HL-60 (cell line): ENCODE data around the gene ALKAL2.

Experiments
- DNase-seq, 2 experiments: peaks; one replicate each; pipeline ENCODE4 v3.0.0-alpha.2; 2010 to 2020; ENCODE audit warnings: low read depth in 1 of 2, low spot score in 1 of 2
- H3K27ac ChIP-seq: fragments of 250-450 bp; sonication (Bioruptor Pico); replicated peaks from 2 replicates; pipeline ENCODE4 v1.5.1; 2020; ENCODE audit warnings: mild to moderate bottlenecking, moderate library complexity
- H3K27me3 ChIP-seq: fragments of 250-450 bp; sonication (Bioruptor Pico); 2 replicates; pipeline ENCODE4 v1.5.1; 2021; ENCODE audit warnings: mild to moderate bottlenecking, moderate library complexity; ENCODE audit not compliant: insufficient read depth, poor library complexity, severe bottlenecking
- H3K4me3 ChIP-seq: replicated peaks from 2 replicates; pipeline ENCODE4 v1.5.1; 2011; ENCODE audit warnings: mild to moderate bottlenecking, control low read depth, low read length; ENCODE audit not compliant: insufficient read depth
- CTCF ChIP-seq: IDR thresholded peaks from one replicate; pipeline ENCODE4 v1.5.1; 2011; ENCODE audit warnings: low read length, control low read depth, inconsistent platforms; ENCODE audit not compliant: insufficient read depth
- GABPA ChIP-seq: IDR thresholded peaks from 2 replicates; pipeline ENCODE4 v1.6.1; 2012; ENCODE audit warnings: low read depth
- POLR2AphosphoS5 ChIP-seq: IDR thresholded peaks from 2 replicates; pipeline ENCODE4 v1.6.1; 2012; ENCODE audit warnings: low read depth
- SPI1 ChIP-seq: IDR thresholded peaks from 2 replicates; pipeline ENCODE4 v1.6.1; 2012; ENCODE audit warnings: low read depth, mild to moderate bottlenecking, borderline replicate concordance
- TF ChIP-seq, protein P1 (sequence below): IDR thresholded peaks from 2 replicates; pipeline ENCODE4 v1.6.1; 2012; ENCODE audit warnings: low read depth; ENCODE audit not compliant: insufficient replicate concordance

Gene ALKAL2

DNA sequence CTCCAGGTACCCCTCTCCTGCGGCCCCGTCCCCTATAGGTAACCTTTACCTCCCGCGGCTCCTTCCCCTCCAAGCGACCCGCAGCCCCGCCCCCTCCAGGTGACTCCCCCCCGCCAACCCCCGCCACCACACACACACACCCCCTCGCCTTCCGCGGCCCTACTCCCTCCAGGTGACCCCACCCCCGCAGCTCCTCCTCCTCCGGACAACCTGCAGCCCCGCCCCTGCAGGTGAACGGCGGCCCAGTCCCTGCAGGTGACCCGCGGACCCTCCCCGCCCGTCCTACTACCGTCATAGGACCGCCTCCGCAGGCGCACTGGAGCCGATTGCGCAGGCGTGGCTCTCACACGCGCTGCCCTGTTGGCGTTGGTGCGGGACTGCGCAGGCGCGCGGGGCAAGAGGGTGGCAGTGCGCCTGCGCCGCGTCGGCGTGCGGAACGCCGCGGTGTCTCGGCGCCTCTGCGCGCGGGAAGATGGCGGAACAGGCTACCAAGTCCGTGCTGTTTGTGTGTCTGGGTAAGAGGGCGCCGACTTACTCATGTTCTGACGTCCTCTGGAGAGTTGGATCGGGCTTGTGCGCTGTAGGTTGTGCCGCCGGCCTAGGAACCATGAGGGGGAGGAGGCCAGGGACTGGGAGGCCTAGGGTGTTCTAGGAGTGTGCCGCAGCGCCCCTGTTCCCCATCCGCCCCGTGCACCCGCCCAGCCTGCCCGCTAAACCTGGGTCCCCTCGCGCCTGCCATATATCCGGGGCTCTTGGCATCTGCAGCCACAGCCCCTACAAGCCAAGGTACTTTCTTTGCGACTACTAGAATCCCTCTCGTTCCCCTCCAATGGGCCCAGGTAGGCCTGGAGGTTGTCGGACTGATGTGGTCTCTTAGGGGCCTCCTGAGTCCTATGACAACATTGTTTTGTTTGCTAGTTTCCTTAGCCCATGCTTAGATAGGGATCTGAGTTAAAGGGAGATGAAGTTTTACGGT lies 23.1 kb downstream of the ALKAL2 start, which contains the start of gene ACP1:
Gene ACP1 (plus strand): TSS at position 455 of the 976 bp plus-strand sequence. CDS start 18 bp downstream, at position 473.
- TF ChIP-seq POLR2AphosphoS5 (peak; percentile 85), GABPA (0 out of 2 replicates have a peak, but pooled peaks have one; percentile 38), SPI1 (no peak)
- TF ChIP-seq, protein P1, sequence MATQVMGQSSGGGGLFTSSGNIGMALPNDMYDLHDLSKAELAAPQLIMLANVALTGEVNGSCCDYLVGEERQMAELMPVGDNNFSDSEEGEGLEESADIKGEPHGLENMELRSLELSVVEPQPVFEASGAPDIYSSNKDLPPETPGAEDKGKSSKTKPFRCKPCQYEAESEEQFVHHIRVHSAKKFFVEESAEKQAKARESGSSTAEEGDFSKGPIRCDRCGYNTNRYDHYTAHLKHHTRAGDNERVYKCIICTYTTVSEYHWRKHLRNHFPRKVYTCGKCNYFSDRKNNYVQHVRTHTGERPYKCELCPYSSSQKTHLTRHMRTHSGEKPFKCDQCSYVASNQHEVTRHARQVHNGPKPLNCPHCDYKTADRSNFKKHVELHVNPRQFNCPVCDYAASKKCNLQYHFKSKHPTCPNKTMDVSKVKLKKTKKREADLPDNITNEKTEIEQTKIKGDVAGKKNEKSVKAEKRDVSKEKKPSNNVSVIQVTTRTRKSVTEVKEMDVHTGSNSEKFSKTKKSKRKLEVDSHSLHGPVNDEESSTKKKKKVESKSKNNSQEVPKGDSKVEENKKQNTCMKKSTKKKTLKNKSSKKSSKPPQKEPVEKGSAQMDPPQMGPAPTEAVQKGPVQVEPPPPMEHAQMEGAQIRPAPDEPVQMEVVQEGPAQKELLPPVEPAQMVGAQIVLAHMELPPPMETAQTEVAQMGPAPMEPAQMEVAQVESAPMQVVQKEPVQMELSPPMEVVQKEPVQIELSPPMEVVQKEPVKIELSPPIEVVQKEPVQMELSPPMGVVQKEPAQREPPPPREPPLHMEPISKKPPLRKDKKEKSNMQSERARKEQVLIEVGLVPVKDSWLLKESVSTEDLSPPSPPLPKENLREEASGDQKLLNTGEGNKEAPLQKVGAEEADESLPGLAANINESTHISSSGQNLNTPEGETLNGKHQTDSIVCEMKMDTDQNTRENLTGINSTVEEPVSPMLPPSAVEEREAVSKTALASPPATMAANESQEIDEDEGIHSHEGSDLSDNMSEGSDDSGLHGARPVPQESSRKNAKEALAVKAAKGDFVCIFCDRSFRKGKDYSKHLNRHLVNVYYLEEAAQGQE, result peak; percentile 65
- Histone ChIP-seq H3K4me3 (peak within 1 kb of the TSS; percentile 89), H3K27ac (peak within 1 kb of the TSS; percentile 89), H3K27me3 (no peaks in the 10 kb centered on the region)
- peak; percentile 89 to 90 for DNase-seq

DNA sequence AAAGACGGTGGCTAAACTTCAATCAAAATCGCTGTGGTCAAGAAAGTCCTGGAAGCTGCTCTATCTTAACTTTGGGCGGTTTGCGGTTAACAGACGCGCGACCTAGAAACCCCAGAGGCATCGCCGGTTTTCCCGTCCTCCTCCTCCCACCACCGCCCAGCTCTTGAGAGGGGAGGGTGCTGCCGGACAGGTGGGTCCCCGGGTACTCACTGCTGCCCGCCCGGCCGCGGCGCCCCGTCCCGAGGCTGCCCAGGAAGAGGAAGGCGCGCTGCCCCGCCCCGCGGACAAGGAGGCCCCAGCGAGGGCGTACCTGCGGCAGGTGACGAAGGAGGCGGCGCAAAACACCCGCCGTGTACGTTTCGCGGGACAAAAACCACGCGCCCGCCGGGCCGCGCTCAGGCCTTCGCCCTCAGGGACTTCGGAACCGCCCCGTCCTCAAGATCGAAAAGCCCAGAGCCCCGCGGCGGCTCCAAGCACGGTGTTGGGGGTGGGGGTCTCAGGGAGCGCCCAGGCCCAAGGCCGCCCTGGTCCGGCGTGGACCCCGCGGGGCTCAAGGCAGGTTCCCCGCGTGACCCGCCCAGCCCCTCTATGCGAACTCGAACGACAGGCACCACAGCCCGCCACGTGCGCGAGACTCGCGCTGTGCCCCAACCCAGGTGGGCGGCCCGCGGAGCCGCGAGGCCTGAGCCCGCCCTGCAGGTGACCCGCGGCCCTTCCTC lies 24.0 kb downstream of the ALKAL2 start, which contains the start of gene SH3YL1:
Gene SH3YL1 (minus strand): TSS at position 259 of the 719 bp plus-strand sequence. CDS start 48 bp downstream, at position 211.
- Histone ChIP-seq H3K27me3 (no peaks in the 10 kb centered on the region), H3K27ac (peak within 1 kb of the TSS; percentile 89), H3K4me3 (peak within 1 kb of the TSS; percentile 89)
- no peak for DNase-seq
- TF ChIP-seq SPI1, result no peak
- TF ChIP-seq CTCF, result no peak
- TF ChIP-seq POLR2AphosphoS5, result no peak
- no peak for TF ChIP-seq GABPA
- TF ChIP-seq, protein P1, result no peak

GRCh38 chr2:263022-263738 lies 24.7 kb downstream of the ALKAL2 start:
- Histone ChIP-seq H3K27me3 (no peaks in the 10 kb centered on the region), H3K4me3 (no peak overlapping the region), H3K27ac (no peak overlapping the region)
- no peak for DNase-seq
- TF ChIP-seq SPI1, result no peak
- TF ChIP-seq, protein P1, result no peak
- no peak for TF ChIP-seq POLR2AphosphoS5
- TF ChIP-seq CTCF, result no peak
- TF ChIP-seq GABPA, result no peak
